Measurements from ENCODE around the gene OR2T3.
"Not testable (repeated sequence)": the region's sequence is repeated elsewhere in the genome, so short reads cannot be mapped to it uniquely, and the experiment has no call there.

Gene OR2T3

GRCh38 chr1:248473051-248473450, at the start of gene OR2T3:
Gene OR2T3, plus strand, starts transcription at chr1:248473351. Its CDS starts 0 bp downstream, at chr1:248473351.
- not testable (repeated sequence) for DNase-seq

- DNase-seq, result not testable (repeated sequence)
Measured at GRCh38 chr1:248427526-248428191, 45.5 kb upstream of the OR2T3 start.

- DNase-seq, result not testable (repeated sequence)
Measured at GRCh38 chr1:248428192-248428533, 45.0 kb upstream of the OR2T3 start.

GRCh38 chr1:248431683-248432082, 41.5 kb upstream of the OR2T3 start:
- DNase-seq, result not testable (repeated sequence)

GRCh38 chr1:248432201-248432600, 41.0 kb upstream of the OR2T3 start:
- not testable (repeated sequence) for DNase-seq

GRCh38 chr1:248433811-248434415, 39.2 kb upstream of the OR2T3 start:
- DNase-seq, result not testable (repeated sequence)

GRCh38 chr1:248434913-248435312, 38.2 kb upstream of the OR2T3 start:
- not testable (repeated sequence) for DNase-seq

- DNase-seq, result not testable (repeated sequence)
Measured at GRCh38 chr1:248436303-248436702, 36.8 kb upstream of the OR2T3 start.

- DNase-seq, result not testable (repeated sequence)
Measured at GRCh38 chr1:248438668-248439067, 34.5 kb upstream of the OR2T3 start.

- not testable (repeated sequence) for DNase-seq
Measured at GRCh38 chr1:248439283-248439682, 33.9 kb upstream of the OR2T3 start.

GRCh38 chr1:248442500-248443277, 30.5 kb upstream of the OR2T3 start:
- not testable (repeated sequence) for DNase-seq

- not testable (repeated sequence) for DNase-seq
Measured at GRCh38 chr1:248444603-248445002, 28.5 kb upstream of the OR2T3 start.

- not testable (repeated sequence) for DNase-seq
Measured at GRCh38 chr1:248445399-248445798, 27.8 kb upstream of the OR2T3 start, which contains the start of gene OR2T2. Gene OR2T2, plus strand, starts transcription at chr1:248445637. Its CDS starts 7,161 bp downstream, at chr1:248452798.

GRCh38 chr1:248448409-248449074, 24.6 kb upstream of the OR2T3 start:
- DNase-seq, result not testable (repeated sequence)

GRCh38 chr1:248449821-248450465, 23.2 kb upstream of the OR2T3 start:
- not testable (repeated sequence) for DNase-seq

- DNase-seq, result not testable (repeated sequence)
Measured at GRCh38 chr1:248450466-248451145, 22.5 kb upstream of the OR2T3 start.

- DNase-seq, result not testable (repeated sequence)
Measured at GRCh38 chr1:248453619-248454018, 19.5 kb upstream of the OR2T3 start.

- DNase-seq, result not testable (repeated sequence)
Measured at GRCh38 chr1:248455045-248455444, 18.1 kb upstream of the OR2T3 start.

- DNase-seq, result not testable (repeated sequence)
Measured at GRCh38 chr1:248456635-248457034, 16.5 kb upstream of the OR2T3 start.

- not testable (repeated sequence) for DNase-seq
Measured at GRCh38 chr1:248459117-248459516, 14.0 kb upstream of the OR2T3 start.

GRCh38 chr1:248471154-248471553, 2.0 kb upstream of the OR2T3 start:
- DNase-seq, result no peak

- DNase-seq, result not testable (repeated sequence)
Measured at GRCh38 chr1:248472111-248472510, 1.0 kb upstream of the OR2T3 start.
